PC-9 (cell line): ENCODE measurements around the gene KATNIP. TPM values are rescaled to one million over a fixed set of nuclear protein-coding genes. Genes with fewer than 3 reads are reported as not detected.

ENCODE experiments used
- Bru-seq: library from RNA; stranded (reverse); fragments of 400-500 nt; gene quantifications from one replicate; lab custom pipeline; 2021; lab: Mats Ljungman, UMichigan
- BruChase-seq, 2 experiments: library from RNA; stranded (reverse); fragments of 400-500 nt; gene quantifications; one replicate each; lab custom pipeline; 2021; lab: Mats Ljungman, UMichigan
- BruUV-seq: library from RNA; stranded (reverse); fragments of 400-500 nt; replicated peaks from 2 replicates; lab custom pipeline; 2021; lab: Mats Ljungman, UMichigan
- CTCF ChIA-PET: fragments of 300-600 bp; sonication (Branson Sonifier 250); formaldehyde crosslinking; loops from one replicate; lab custom pipeline; 2022; ENCODE audit warnings: antibody characterized with exemption; lab: Charles Lee
- POLR2A ChIA-PET: fragments of 300-600 bp; sonication (Branson Sonifier 250); formaldehyde crosslinking; loops from one replicate; lab custom pipeline; 2022; ENCODE audit warnings: antibody characterized with exemption; ENCODE audit not compliant: unreplicated experiment; lab: Charles Lee
- DNase-seq, 2 experiments: peaks; one replicate each; pipeline versions ENCODE4 v3.0.0 to v3.0.0-alpha.2; 2015 to 2022; ENCODE audit warnings: mixed read lengths in 1 of 2
- H2AFZ ChIP-seq: fragments of 200-600 bp; sonication (generic); 2 replicates; pipeline ENCODE4 v1.8.1; 2017; ENCODE audit warnings: antibody characterized with exemption
- H3F3A ChIP-seq: fragments of 200-600 bp; sonication (generic); 2 replicates; pipeline ENCODE4 v1.8.1; 2017; ENCODE audit warnings: antibody characterized with exemption, mild to moderate bottlenecking, low read depth; ENCODE audit not compliant: insufficient read depth
- H3K27ac ChIP-seq: fragments of 200-600 bp; sonication (generic); 2 replicates; pipeline ENCODE4 v1.6.1; 2016; ENCODE audit warnings: mixed run types
- H3K27me3 ChIP-seq: fragments of 200-600 bp; sonication (generic); 2 replicates; pipeline ENCODE4 v1.6.1; 2016; ENCODE audit warnings: low read depth, mixed run types; ENCODE audit not compliant: insufficient read depth
- H3K36me3 ChIP-seq: fragments of 200-600 bp; sonication (generic); 2 replicates; pipeline ENCODE4 v1.6.1; 2016; ENCODE audit warnings: low read depth, mixed run types
- H3K4me1 ChIP-seq: fragments of 200-600 bp; sonication (generic); replicated peaks from 2 replicates; pipeline ENCODE4 v1.6.1; 2016; ENCODE audit warnings: mixed run types; ENCODE audit not compliant: insufficient read depth
- H3K4me2 ChIP-seq: fragments of 200-600 bp; sonication (generic); 2 replicates; pipeline ENCODE4 v1.6.1; 2017; ENCODE audit warnings: mixed run types
- H3K4me3 ChIP-seq: fragments of 200-600 bp; sonication (generic); 2 replicates; pipeline ENCODE4 v1.6.1; 2016; ENCODE audit warnings: mixed run types
- H3K79me2 ChIP-seq: fragments of 200-600 bp; sonication (generic); 2 replicates; pipeline ENCODE4 v1.6.1; 2017; ENCODE audit warnings: low read depth, mixed run types
- H3K9me2 ChIP-seq: fragments of 200-600 bp; sonication (generic); 2 replicates; pipeline ENCODE4 v1.8.1; 2017; ENCODE audit warnings: mild to moderate bottlenecking; ENCODE audit not compliant: insufficient read depth
- H3K9me3 ChIP-seq: fragments of 200-600 bp; sonication (generic); 2 replicates; pipeline ENCODE4 v1.8.1; 2016; ENCODE audit warnings: low read depth; ENCODE audit not compliant: insufficient read depth
- H4K20me1 ChIP-seq: fragments of 200-600 bp; sonication (generic); 2 replicates; pipeline ENCODE4 v1.8.1; 2017; ENCODE audit not compliant: insufficient read depth
- CTCF ChIP-seq: fragments of 200-600 bp; sonication (generic); conservative IDR thresholded peaks from 2 replicates; pipeline ENCODE4 v1.6.1; 2017; ENCODE audit warnings: mixed run types, antibody characterized with exemption, mild to moderate bottlenecking, moderate library complexity
- EZH2 ChIP-seq: fragments of 200-600 bp; sonication (generic); IDR thresholded peaks from 2 replicates; pipeline ENCODE4 v1.8.0; 2017; ENCODE audit warnings: antibody characterized with exemption, low read depth
- intact Hi-C: fragments of 100-400 bp; cut with micrococcal nuclease; formaldehyde crosslinking; loops from one replicate; pipeline ENCODE4 v1.10.0; 2022; ENCODE audit not compliant: unreplicated experiment
- long read RNA-seq: library from polyadenylated mRNA; stranded (forward); transcript quantifications from one replicate; pipeline ENCODE4 v2.0.0, GENCODE V29; 2022
- total RNA-seq: library from RNA; stranded (reverse); gene quantifications from 2 replicates; pipeline ENCODE4 v1.2.3, GENCODE V29; 2021

KATNIP gene
- 60.9 and 64.8 TPM in 2 replicates for total RNA-seq
- Bru-seq, nascent RNA: percentile 75 among the genes with signal in this experiment
- percentile 73 among the genes with signal in this experiment for BruChase-seq, experiment 1, labeled RNA remaining after a 2-hour chase
- BruChase-seq, experiment 2, labeled RNA remaining after a 6-hour chase: percentile 74 among the genes with signal in this experiment
- long read RNA-seq, partial matches to known transcripts: 7 of 19 reads
- long read RNA-seq, other reads (novel, unspliced or antisense): 11 of 19 reads

GRCh38 chr16:27549746-27550581, at the start of gene KATNIP, which contains the start of gene GTF3C1:
KATNIP (plus strand) TSS chr16:27550144; CDS start chr16:27550171, 27 bp downstream.
GTF3C1 (minus strand) TSS chr16:27549913; CDS start chr16:27549890, 23 bp downstream.
- TF ChIP-seq CTCF (no peak), EZH2 (no peak)
- H3K27me3 ChIP-seq: no peaks in the 10 kb centered on the region
- ChIA-PET POLR2A (interaction anchor here (0.5 to 0.8 kb wide), 19 partner anchors 10 to 1074 kb away, joined by 3 to 18 read pairs (median 4); partner anchors contain the start of gene KDM8), CTCF (interaction anchor here (0.5 to 1.4 kb wide), 5 partner anchors 16 to 1315 kb away, joined by 3 to 5 read pairs (median 4); no protein-coding TSS in a partner anchor)
- 0 out of 2 replicates have a peak within 1 kb of the TSS, but pooled peaks have one; percentile 11 for H3K27ac ChIP-seq
- H3K36me3 ChIP-seq: 0 out of 2 replicates have a peak, but pooled peaks cover 7% of the 10 kb centered on the region
- H4K20me1 ChIP-seq: peaks cover 39% of the 10 kb centered on the region
- H3K79me2 ChIP-seq: peaks cover 61% of the 10 kb centered on the region
- intact Hi-C loops: loop anchor here (2.0 kb wide), 1 partner anchor 29 kb away; no protein-coding TSS in a partner anchor
- peaks cover 29% of the 10 kb centered on the region for H3K4me1 ChIP-seq
- H3K9me2 ChIP-seq: no peaks in the 10 kb centered on the region
- peak within 1 kb of the TSS; percentile 88 for H2AFZ ChIP-seq
- DNase-seq: peak; percentile 95 to 100
- H3K9me3 ChIP-seq: no peaks in the 10 kb centered on the region
- H3K4me3 ChIP-seq: peak within 1 kb of the TSS; percentile 98
- H3F3A ChIP-seq: no peaks in the 10 kb centered on the region
- no TSS peak for BruUV-seq
- peak within 1 kb of the TSS; percentile 99 for H3K4me2 ChIP-seq

GRCh38 chr16:27500801-27501200, 49.1 kb upstream of the KATNIP start:
- Histone ChIP-seq H3K36me3 (peaks cover 44% of the 10 kb centered on the region), H3K27ac (no peak overlapping the region), H3K27me3 (no peaks in the 10 kb centered on the region), H3K4me2 (no peak overlapping the region), H3K9me2 (no peaks in the 10 kb centered on the region), H3K9me3 (no peaks in the 10 kb centered on the region), H3F3A (no peaks in the 10 kb centered on the region), H4K20me1 (no peaks in the 10 kb centered on the region), H3K4me1 (no peaks in the 10 kb centered on the region), H3K4me3 (no peak overlapping the region), H3K79me2 (no peaks in the 10 kb centered on the region), H2AFZ (no peak overlapping the region)
- BruUV-seq: no TSS peak
- TF ChIP-seq CTCF: no peak
- TF ChIP-seq EZH2: no peak
- POLR2A ChIA-PET: no interaction called here
- intact Hi-C loops: no loop called here
- CTCF ChIA-PET: no interaction called here
- no peak for DNase-seq

- H3K4me3 ChIP-seq: no peak overlapping the region
- CTCF ChIA-PET: no interaction called here
- H4K20me1 ChIP-seq: no peaks in the 10 kb centered on the region
- peaks cover 40% of the 10 kb centered on the region; the same call in 1 of the 2 replicates for H3K36me3 ChIP-seq
- H3K9me2 ChIP-seq: no peaks in the 10 kb centered on the region
- H3F3A ChIP-seq: no peaks in the 10 kb centered on the region
- no peak for TF ChIP-seq EZH2
- TF ChIP-seq CTCF: no peak
- H3K4me2 ChIP-seq: no peak overlapping the region
- no peak overlapping the region for H2AFZ ChIP-seq
- intact Hi-C loops: no loop called here
- H3K79me2 ChIP-seq: no peaks in the 10 kb centered on the region
- BruUV-seq: no TSS peak
- no peaks in the 10 kb centered on the region for H3K4me1 ChIP-seq
- no peak overlapping the region for H3K27ac ChIP-seq
- no peaks in the 10 kb centered on the region for H3K27me3 ChIP-seq
- POLR2A ChIA-PET: no interaction called here
- DNase-seq: no peak
- no peaks in the 10 kb centered on the region for H3K9me3 ChIP-seq
Measured at GRCh38 chr16:27503662-27504061, 46.3 kb upstream of the KATNIP start.
